ENCODE measurements around the gene PLCD3. TPM values are rescaled to one million over a fixed set of nuclear protein-coding genes. Genes with fewer than 3 reads are reported as not detected.

PLCD3 gene
- polyA plus RNA-seq, 1 donor (not counting 4 experiments of a cell fraction or from before 2014, with no cell fraction given): 53.3 TPM

GRCh38 chr17:45147581-45148182, 15.4 kb upstream of the PLCD3 start:
- Histone ChIP-seq H3K9ac (ENCODE audit: control insufficient read depth, extremely low read depth, insufficient read depth, low read length) (peak overlapping the region; percentile 94), H3K4me2 (ENCODE audit: control insufficient read depth, extremely low read depth, insufficient read depth, low read depth, low read length) (peak overlapping the region; percentile 87), H3K4me1 (ENCODE audit: control insufficient read depth, extremely low read depth, insufficient read depth, low read length) (peaks cover 40% of the 10 kb centered on the region), H3K36me3 (ENCODE audit: control insufficient read depth in 2 of 2, extremely low read depth in 1 of 2, insufficient read depth in 2 of 2, low read length in 2 of 2) (no peaks in the 10 kb centered on the region), H3K9me3 (ENCODE audit: control insufficient read depth, low read depth, low read length) (no peaks in the 10 kb centered on the region), H2AFZ (ENCODE audit: control insufficient read depth, low read length) (peak overlapping the region; percentile 49), H3K9me1 (ENCODE audit: control insufficient read depth, extremely low read depth, insufficient read depth, low read length) (no peaks in the 10 kb centered on the region), H3K27ac (ENCODE audit: control insufficient read depth, insufficient read depth, low read length) (peak overlapping the region; percentile 99), H3K79me2 (ENCODE audit: control insufficient read depth, insufficient read depth, low read length) (peaks cover 35% of the 10 kb centered on the region), H4K20me1 (ENCODE audit: control insufficient read depth, extremely low read depth, insufficient read depth, low read length) (peaks cover 10% of the 10 kb centered on the region), H3K27me3 (ENCODE audit: control insufficient read depth, extremely low read depth, insufficient read depth, low read length) (no peaks in the 10 kb centered on the region), H3K4me3 (ENCODE audit: control insufficient read depth in 2 of 3, extremely low read depth in 1 of 3, insufficient read depth in 2 of 3, low read depth in 1 of 3, low read length in 3 of 3) (peak overlapping the region; percentile 50 to 97 (median 76))
- dilution Hi-C loops (cut with MboI; ENCODE audit: extremely low pct_ligation_motif_present, low sequenced_read_pairs): no loop called here
- DNase-seq (ENCODE audit: low read depth, low spot score) (no peak), FAIRE-seq (peak; percentile 52)
- TF ChIP-seq EZH2 (IDR thresholded peaks at IDR 0.05; ENCODE audit: low read length) (no peak), CTCF (optimal IDR thresholded peaks at IDR 0.05 in 1 of 3, IDR thresholded peaks at IDR 0.05 in 1 of 3, conservative IDR thresholded peaks at IDR 0.05 in 1 of 3; ENCODE audit: extremely low read depth in 1 of 3, insufficient read depth in 2 of 3, low read length in 3 of 3) (no peak)

GRCh38 chr17:45146890-45147580, 14.7 kb upstream of the PLCD3 start:
- H3K4me3 ChIP-seq (ENCODE audit: control insufficient read depth in 2 of 3, extremely low read depth in 1 of 3, insufficient read depth in 2 of 3, low read depth in 1 of 3, low read length in 3 of 3): peak overlapping the region; percentile 50 to 97 (median 76)
- TF ChIP-seq CTCF (optimal IDR thresholded peaks at IDR 0.05 in 1 of 3, IDR thresholded peaks at IDR 0.05 in 1 of 3, conservative IDR thresholded peaks at IDR 0.05 in 1 of 3; ENCODE audit: extremely low read depth in 1 of 3, insufficient read depth in 2 of 3, low read length in 3 of 3) (no peak), EZH2 (IDR thresholded peaks at IDR 0.05; ENCODE audit: low read length) (no peak)
- no peaks in the 10 kb centered on the region for H3K9me3 ChIP-seq (ENCODE audit: control insufficient read depth, low read depth, low read length)
- no peaks in the 10 kb centered on the region for H3K27me3 ChIP-seq (ENCODE audit: control insufficient read depth, extremely low read depth, insufficient read depth, low read length)
- dilution Hi-C loops (cut with MboI; ENCODE audit: extremely low pct_ligation_motif_present, low sequenced_read_pairs): no loop called here
- no peaks in the 10 kb centered on the region for H3K36me3 ChIP-seq (ENCODE audit: control insufficient read depth in 2 of 2, extremely low read depth in 1 of 2, insufficient read depth in 2 of 2, low read length in 2 of 2)
- peak overlapping the region; percentile 99 for H3K27ac ChIP-seq (ENCODE audit: control insufficient read depth, insufficient read depth, low read length)
- H4K20me1 ChIP-seq (ENCODE audit: control insufficient read depth, extremely low read depth, insufficient read depth, low read length): peaks cover 10% of the 10 kb centered on the region
- H3K4me2 ChIP-seq (ENCODE audit: control insufficient read depth, extremely low read depth, insufficient read depth, low read depth, low read length): peak overlapping the region; percentile 87
- FAIRE-seq (no peak), DNase-seq (ENCODE audit: low read depth, low spot score) (no peak)
- H3K9ac ChIP-seq (ENCODE audit: control insufficient read depth, extremely low read depth, insufficient read depth, low read length): peak overlapping the region; percentile 94
- no peaks in the 10 kb centered on the region for H3K9me1 ChIP-seq (ENCODE audit: control insufficient read depth, extremely low read depth, insufficient read depth, low read length)
- H2AFZ ChIP-seq (ENCODE audit: control insufficient read depth, low read length): peak overlapping the region; percentile 94
- H3K4me1 ChIP-seq (ENCODE audit: control insufficient read depth, extremely low read depth, insufficient read depth, low read length): peaks cover 40% of the 10 kb centered on the region
- H3K79me2 ChIP-seq (ENCODE audit: control insufficient read depth, insufficient read depth, low read length): peaks cover 35% of the 10 kb centered on the region
